K562 (cell line): ENCODE results near the gene TMEM14C. TPM values are rescaled to one million over a fixed set of nuclear protein-coding genes. Genes with fewer than 3 reads are reported as not detected.

Experiments used
- CXXC5 ChIP-seq: fragments of 250-450 bp; sonication (Bioruptor Pico); IDR thresholded peaks from 2 replicates; pipeline ENCODE4 v1.8.0; 2022; ENCODE audit warnings: inconsistent platforms, mild to moderate bottlenecking, moderate library complexity
- EP300 ChIP-seq: IDR thresholded peaks from 2 replicates; pipeline ENCODE4 v1.6.1; 2012; ENCODE audit warnings: low read length, improper control_type of control experiment
- HDAC1 ChIP-seq, 2 experiments: fragments of 450-650 bp; IDR thresholded peaks; 2 replicates each; pipeline ENCODE4 v1.6.1; 2016 to 2017; ENCODE audit warnings: inconsistent platforms in 1 of 2, mild to moderate bottlenecking in 1 of 2, moderate library complexity in 1 of 2
- HMGN3 ChIP-seq: IDR thresholded peaks from 2 replicates; pipeline ENCODE4 v1.6.1; 2011; ENCODE audit warnings: borderline replicate concordance, low read depth, mild to moderate bottlenecking, mixed read lengths, low read length; ENCODE audit not compliant: insufficient read length; ENCODE audit errors: extremely low read depth
- IRF2 ChIP-seq: sonication (generic); formaldehyde crosslinking; IDR thresholded peaks from 2 replicates; pipeline ENCODE4 v1.8.1; 2022; ENCODE audit warnings: mild to moderate bottlenecking, missing genetic modification reagents
- NR4A1 ChIP-seq, 2 experiments: fragments of 250-450 bp in 1 of 2; fragments of 450-650 bp in 1 of 2; sonication (Bioruptor Pico) in 1 of 2; IDR thresholded peaks; 2 replicates each; pipeline versions ENCODE4 v1.4.0 to v1.6.1; 2016 to 2020; ENCODE audit warnings: mild to moderate bottlenecking in 2 of 2, missing compliant biosample characterization in 1 of 2, missing genetic modification characterization in 1 of 2, moderate library complexity in 1 of 2
- RREB1 ChIP-seq: fragments of 250-450 bp; sonication (Bioruptor Pico); IDR thresholded peaks from 2 replicates; pipeline ENCODE4 v1.4.0; 2020
- SIX5 ChIP-seq, 2 experiments: IDR thresholded peaks; 2 replicates each; pipeline ENCODE4 v1.6.1; 2011; ENCODE audit warnings: low read length in 2 of 2, borderline replicate concordance in 1 of 2, low read depth in 1 of 2, mild to moderate bottlenecking in 1 of 2, moderate library complexity in 1 of 2; ENCODE audit not compliant: insufficient read depth in 1 of 2
- YY1 ChIP-seq, 3 experiments: IDR thresholded peaks; 2 replicates each; pipeline ENCODE4 v1.6.1; 2011; ENCODE audit warnings: low read length in 2 of 3, mild to moderate bottlenecking in 2 of 3, moderate library complexity in 2 of 3, borderline replicate concordance in 1 of 3, control low read depth in 1 of 3, low read depth in 1 of 3; ENCODE audit not compliant: insufficient read depth in 3 of 3, insufficient replicate concordance in 2 of 3, control insufficient read depth in 1 of 3, insufficient read length in 1 of 3; ENCODE audit errors: extremely low read depth in 1 of 3
- ZHX1 ChIP-seq: fragments of 150-350 bp; conservative IDR thresholded peaks from 2 replicates; pipeline ENCODE4 v1.6.1; 2014; ENCODE audit warnings: low read length
- polyA plus RNA-seq, 8 experiments: library from polyadenylated mRNA; depleted of rRNA in 4 of 8; stranded (reverse) in 5 of 8; unstranded in 3 of 8; fragments of >200 nt; fragmentation: Nextera tagmentation in 2 of 8; fragmentation: Illumina TruSeq in 1 of 8; extraction: Ambion mirVana in 2 of 8; extraction: Trizol in 1 of 8; gene quantifications; 2 replicates each; pipeline versions ENCODE4 v1.2.1 to v1.2.3, GENCODE V29; 2011 to 2014; ENCODE audit warnings: inconsistent platforms in 1 of 8, missing spikeins in 1 of 8
- total RNA-seq, 7 experiments: library from RNA; depleted of rRNA in 6 of 7; stranded (reverse); fragments of >200 nt in 6 of 7; fragmentation: Illumina TruSeq in 2 of 7; extraction: Trizol in 2 of 7; gene quantifications; 2 replicates each; pipeline versions ENCODE4 v1.2.1 to v1.2.3, GENCODE V29; 2011 to 2021; ENCODE audit warnings: low replicate concordance in 1 of 7
- TF ChIP-seq, protein P1 (sequence below), 2 experiments: fragments of 450-650 bp; IDR thresholded peaks; 2 replicates each; pipeline ENCODE4 v1.6.1; 2018; ENCODE audit warnings: mild to moderate bottlenecking in 2 of 2, low read depth in 1 of 2; ENCODE audit not compliant: partially characterized antibody in 2 of 2

TMEM14C gene
- total and polyA plus RNA-seq, 9 of the 15 experiments (the other 6 are each of a cell fraction or from before 2014, with no cell fraction given), result 151 to 496 (median 263) TPM

DNA sequence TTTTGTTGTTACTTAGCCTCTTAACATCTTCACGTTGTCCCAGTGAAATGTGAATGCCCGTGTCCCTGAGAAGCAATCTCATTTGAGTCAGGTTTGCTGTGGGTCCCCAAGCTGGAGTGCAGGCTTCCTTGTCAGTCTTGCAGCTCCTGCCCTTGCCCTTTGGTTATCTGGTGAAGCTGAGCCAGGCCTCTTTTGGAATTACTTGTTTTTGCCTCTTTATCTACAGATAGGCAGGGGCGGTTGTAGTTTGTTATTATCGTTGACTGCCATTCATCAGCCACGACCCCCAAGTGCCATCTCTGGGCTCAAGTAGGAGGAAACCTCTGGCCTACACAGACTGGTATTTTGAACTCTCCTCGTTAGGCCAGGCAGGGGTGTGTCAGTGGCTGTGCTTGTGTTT lies 2.2 kb downstream of the TMEM14C start (continued):
- TF ChIP-seq SIX5 (IDR thresholded peaks at IDR 0.05; ENCODE audit: borderline replicate concordance in 1 of 2, insufficient read depth in 1 of 2, low read depth in 1 of 2, low read length in 2 of 2) (no peak), NR4A1 (CRISPR knock-in tag; IDR thresholded peaks at IDR 0.05) (0 out of 2 replicates have a peak, but pooled peaks have one; percentile 17), NR4A1 (tag; IDR thresholded peaks at IDR 0.05) (no peak), RREB1 (CRISPR knock-in tag) (no peak), IRF2 (CRISPR knock-in tag) (no peak), ZHX1 (no peak), YY1 (IDR thresholded peaks at IDR 0.05; ENCODE audit: borderline replicate concordance in 1 of 3, control insufficient read depth in 1 of 3, extremely low read depth in 1 of 3, insufficient read depth in 3 of 3, insufficient read length in 1 of 3, insufficient replicate concordance in 2 of 3, low read depth in 1 of 3, low read length in 2 of 3) (no peak), HDAC1 (IDR thresholded peaks at IDR 0.05) (no peak), CXXC5 (CRISPR knock-in tag) (0 out of 2 replicates have a peak, but pooled peaks have one; percentile 33), HMGN3 (no peak), EP300 (peak; percentile 84; the same call in 1 of the 2 replicates)
- TF ChIP-seq, protein P1, sequence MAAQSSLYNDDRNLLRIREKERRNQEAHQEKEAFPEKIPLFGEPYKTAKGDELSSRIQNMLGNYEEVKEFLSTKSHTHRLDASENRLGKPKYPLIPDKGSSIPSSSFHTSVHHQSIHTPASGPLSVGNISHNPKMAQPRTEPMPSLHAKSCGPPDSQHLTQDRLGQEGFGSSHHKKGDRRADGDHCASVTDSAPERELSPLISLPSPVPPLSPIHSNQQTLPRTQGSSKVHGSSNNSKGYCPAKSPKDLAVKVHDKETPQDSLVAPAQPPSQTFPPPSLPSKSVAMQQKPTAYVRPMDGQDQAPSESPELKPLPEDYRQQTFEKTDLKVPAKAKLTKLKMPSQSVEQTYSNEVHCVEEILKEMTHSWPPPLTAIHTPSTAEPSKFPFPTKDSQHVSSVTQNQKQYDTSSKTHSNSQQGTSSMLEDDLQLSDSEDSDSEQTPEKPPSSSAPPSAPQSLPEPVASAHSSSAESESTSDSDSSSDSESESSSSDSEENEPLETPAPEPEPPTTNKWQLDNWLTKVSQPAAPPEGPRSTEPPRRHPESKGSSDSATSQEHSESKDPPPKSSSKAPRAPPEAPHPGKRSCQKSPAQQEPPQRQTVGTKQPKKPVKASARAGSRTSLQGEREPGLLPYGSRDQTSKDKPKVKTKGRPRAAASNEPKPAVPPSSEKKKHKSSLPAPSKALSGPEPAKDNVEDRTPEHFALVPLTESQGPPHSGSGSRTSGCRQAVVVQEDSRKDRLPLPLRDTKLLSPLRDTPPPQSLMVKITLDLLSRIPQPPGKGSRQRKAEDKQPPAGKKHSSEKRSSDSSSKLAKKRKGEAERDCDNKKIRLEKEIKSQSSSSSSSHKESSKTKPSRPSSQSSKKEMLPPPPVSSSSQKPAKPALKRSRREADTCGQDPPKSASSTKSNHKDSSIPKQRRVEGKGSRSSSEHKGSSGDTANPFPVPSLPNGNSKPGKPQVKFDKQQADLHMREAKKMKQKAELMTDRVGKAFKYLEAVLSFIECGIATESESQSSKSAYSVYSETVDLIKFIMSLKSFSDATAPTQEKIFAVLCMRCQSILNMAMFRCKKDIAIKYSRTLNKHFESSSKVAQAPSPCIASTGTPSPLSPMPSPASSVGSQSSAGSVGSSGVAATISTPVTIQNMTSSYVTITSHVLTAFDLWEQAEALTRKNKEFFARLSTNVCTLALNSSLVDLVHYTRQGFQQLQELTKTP (IDR thresholded peaks at IDR 0.05; ENCODE audit: low read depth in 1 of 2, partially characterized antibody in 2 of 2), result no peak
